Left ventricle myocardium inferior (tissue), 1 donor: Measurements from ENCODE around the gene CEP170B. TPM values are rescaled to one million over a fixed set of nuclear protein-coding genes. Genes with fewer than 3 reads are reported as not detected.

Experiments used
- DNase-seq: peaks from one replicate; pipeline ENCODE4 v3.0.0-alpha.2; 2020
- H3K27ac ChIP-seq: fragments of 200-600 bp; replicated peaks from 2 replicates; pipeline ENCODE4 v1.8.0; 2021
- H3K27me3 ChIP-seq: fragments of 200-600 bp; 2 replicates; pipeline ENCODE4 v1.8.0; 2021; ENCODE audit warnings: low read depth
- H3K36me3 ChIP-seq: fragments of 200-600 bp; 2 replicates; pipeline ENCODE4 v1.8.0; 2021
- H3K4me1 ChIP-seq: fragments of 200-600 bp; 2 replicates; pipeline ENCODE4 v1.8.0; 2021
- H3K4me3 ChIP-seq: fragments of 200-600 bp; 2 replicates; pipeline ENCODE4 v1.8.0; 2021; ENCODE audit warnings: mild to moderate bottlenecking, moderate library complexity
- H3K9me3 ChIP-seq: fragments of 200-600 bp; replicated peaks from 2 replicates; pipeline ENCODE4 v1.8.0; 2021
- intact Hi-C: fragments of 100-400 bp; cut with micrococcal nuclease; formaldehyde crosslinking; loops from one replicate; pipeline ENCODE4 v1.11.0; 2022
- total RNA-seq: library from RNA; stranded (reverse); fragmentation: NEBNext Ultra II Directional; extraction: Animal tissue kit (Norgen Biotek cat#: 25700); gene quantifications from one replicate; pipeline ENCODE4 v1.2.1, GENCODE V29; 2021
- TF ChIP-seq, protein P1 (sequence below): fragments of 200-600 bp; IDR thresholded peaks from 2 replicates; pipeline ENCODE4 v1.8.0; 2021; ENCODE audit warnings: antibody characterized with exemption, mild to moderate bottlenecking, borderline replicate concordance
- donor health status: DM: no; HTN: yes; CAD: no; lungs with severe emphysema.

The CEP170B gene
- total RNA-seq, 1 donor from 2014 or later = 11.7 TPM

DNA sequence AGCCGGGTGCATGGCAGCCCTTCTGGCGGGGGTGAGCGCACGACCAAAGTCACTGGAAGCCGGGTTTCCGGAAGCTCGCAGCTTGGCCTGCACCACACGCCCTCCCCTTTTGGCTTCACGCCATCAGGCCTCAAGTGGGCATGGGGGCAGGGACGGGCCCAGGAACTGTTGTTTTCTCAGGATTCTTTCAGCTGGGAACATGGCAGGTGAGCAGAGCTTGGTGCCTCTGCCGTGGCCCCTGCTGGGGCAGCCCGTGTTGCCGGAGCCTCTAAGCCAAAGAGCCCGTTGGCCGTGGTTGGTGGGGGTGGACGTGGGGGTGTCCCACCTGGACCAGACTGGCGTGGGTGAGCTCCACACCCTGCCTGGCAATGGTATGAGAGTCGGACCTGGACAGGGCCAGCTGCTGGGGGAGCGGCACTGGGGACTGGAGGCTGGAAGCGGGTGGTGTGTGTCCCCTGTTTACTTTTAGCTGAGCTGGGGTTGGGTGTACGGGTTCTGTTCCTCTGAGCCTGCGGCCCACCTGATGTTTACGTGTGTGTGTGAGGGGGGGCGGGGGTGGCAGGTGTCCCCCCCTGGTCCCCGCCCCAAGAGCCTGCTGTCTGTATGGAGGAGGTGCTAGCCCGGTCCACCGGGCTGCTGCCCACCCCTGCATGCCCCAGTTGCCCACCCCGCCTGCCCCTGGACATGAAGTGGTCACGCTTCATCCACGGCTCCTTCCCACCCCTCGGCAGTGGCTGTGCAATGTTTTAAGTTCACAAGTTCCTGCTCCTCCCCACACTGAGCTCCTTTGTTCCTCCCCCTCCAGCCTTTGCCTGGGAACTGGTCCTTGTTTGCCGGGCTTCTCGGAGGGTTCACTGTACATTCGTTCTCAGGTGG is 31.0 kb downstream of the CEP170B start:
- DNase-seq = peak; percentile 14
- TF ChIP-seq, protein P1, sequence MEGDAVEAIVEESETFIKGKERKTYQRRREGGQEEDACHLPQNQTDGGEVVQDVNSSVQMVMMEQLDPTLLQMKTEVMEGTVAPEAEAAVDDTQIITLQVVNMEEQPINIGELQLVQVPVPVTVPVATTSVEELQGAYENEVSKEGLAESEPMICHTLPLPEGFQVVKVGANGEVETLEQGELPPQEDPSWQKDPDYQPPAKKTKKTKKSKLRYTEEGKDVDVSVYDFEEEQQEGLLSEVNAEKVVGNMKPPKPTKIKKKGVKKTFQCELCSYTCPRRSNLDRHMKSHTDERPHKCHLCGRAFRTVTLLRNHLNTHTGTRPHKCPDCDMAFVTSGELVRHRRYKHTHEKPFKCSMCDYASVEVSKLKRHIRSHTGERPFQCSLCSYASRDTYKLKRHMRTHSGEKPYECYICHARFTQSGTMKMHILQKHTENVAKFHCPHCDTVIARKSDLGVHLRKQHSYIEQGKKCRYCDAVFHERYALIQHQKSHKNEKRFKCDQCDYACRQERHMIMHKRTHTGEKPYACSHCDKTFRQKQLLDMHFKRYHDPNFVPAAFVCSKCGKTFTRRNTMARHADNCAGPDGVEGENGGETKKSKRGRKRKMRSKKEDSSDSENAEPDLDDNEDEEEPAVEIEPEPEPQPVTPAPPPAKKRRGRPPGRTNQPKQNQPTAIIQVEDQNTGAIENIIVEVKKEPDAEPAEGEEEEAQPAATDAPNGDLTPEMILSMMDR = no peak
- H3K4me1 ChIP-seq = peaks cover 21% of the 10 kb centered on the region
- intact Hi-C loops = no loop called here
- H3K27ac ChIP-seq = no peak overlapping the region
- no peaks in the 10 kb centered on the region for H3K36me3 ChIP-seq
- H3K27me3 ChIP-seq = no peaks in the 10 kb centered on the region
- no peak overlapping the region for H3K4me3 ChIP-seq
- H3K9me3 ChIP-seq = no peaks in the 10 kb centered on the region

DNA sequence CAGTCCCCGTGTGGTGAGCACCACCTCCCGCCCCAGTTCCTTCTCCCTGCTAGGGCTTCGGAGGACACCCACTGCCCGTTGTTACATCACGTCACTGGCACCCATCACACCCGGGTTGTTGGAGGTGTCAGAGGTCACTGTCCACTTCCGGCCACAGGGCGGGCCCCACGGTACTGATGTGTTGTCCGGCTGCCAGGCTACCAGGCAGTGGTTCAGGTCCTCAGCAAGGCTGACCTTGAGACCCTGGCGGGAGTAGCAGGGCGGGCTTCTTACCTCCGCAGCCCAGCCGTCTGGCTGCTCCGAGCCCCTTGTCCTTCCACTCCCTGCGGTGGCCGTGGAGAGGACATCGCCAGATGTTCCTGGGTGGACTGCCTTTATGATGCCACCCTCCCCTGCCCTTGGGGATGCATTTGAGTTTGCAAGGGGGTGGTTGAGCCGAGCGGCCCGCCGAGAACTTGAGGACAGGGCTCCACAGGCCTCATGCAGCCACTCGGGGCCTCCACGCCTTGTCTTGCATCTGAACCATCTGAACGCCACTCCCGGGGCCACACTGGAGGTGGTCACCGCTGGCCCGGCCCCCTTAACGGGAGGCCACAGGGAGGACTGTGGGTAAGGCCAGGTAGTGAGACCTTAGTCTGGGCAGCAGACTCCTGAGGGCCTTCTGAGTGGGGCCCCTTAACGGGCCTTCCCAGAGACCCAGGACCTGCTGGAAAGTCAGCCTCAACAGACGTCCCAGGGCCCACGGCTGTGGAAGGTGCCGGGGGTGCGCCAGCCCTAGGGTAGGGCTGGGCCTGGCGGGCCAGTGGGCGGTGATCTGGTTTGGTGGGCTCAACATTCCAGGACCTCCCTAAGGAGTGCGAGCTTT is 32.5 kb downstream of the CEP170B start:
- peaks cover 21% of the 10 kb centered on the region for H3K4me1 ChIP-seq
- no peak overlapping the region for H3K27ac ChIP-seq
- H3K27me3 ChIP-seq = no peaks in the 10 kb centered on the region
- TF ChIP-seq, protein P1 = no peak
- H3K36me3 ChIP-seq = no peaks in the 10 kb centered on the region
- H3K9me3 ChIP-seq = no peaks in the 10 kb centered on the region
- no peak overlapping the region for H3K4me3 ChIP-seq
- intact Hi-C loops = no loop called here
- no peak for DNase-seq

DNA sequence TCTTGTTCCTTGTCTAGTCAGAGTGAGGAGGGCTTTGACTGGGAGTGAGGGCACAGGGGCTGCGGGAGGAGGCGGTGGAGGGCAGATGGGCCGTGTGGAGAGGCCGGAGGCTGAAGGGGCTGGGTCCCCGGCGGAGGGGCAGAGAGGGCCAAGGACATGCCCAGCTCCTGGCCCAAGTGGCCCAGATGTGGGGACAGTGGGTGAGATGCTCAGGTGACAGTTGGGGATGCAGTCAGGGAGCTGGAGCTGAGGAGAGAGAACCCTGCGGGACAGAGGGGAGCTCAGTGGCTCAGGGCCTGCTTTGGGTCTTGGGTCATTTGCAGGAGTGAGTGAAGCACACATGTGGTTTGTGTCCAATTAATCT is 33.1 kb downstream of the CEP170B start:
- no peak for DNase-seq
- Histone ChIP-seq H3K4me1 (peaks cover 21% of the 10 kb centered on the region), H3K27me3 (no peaks in the 10 kb centered on the region), H3K27ac (no peak overlapping the region), H3K36me3 (no peaks in the 10 kb centered on the region), H3K4me3 (no peak overlapping the region), H3K9me3 (no peaks in the 10 kb centered on the region)
- TF ChIP-seq, protein P1 = no peak
- intact Hi-C loops = no loop called here

DNA sequence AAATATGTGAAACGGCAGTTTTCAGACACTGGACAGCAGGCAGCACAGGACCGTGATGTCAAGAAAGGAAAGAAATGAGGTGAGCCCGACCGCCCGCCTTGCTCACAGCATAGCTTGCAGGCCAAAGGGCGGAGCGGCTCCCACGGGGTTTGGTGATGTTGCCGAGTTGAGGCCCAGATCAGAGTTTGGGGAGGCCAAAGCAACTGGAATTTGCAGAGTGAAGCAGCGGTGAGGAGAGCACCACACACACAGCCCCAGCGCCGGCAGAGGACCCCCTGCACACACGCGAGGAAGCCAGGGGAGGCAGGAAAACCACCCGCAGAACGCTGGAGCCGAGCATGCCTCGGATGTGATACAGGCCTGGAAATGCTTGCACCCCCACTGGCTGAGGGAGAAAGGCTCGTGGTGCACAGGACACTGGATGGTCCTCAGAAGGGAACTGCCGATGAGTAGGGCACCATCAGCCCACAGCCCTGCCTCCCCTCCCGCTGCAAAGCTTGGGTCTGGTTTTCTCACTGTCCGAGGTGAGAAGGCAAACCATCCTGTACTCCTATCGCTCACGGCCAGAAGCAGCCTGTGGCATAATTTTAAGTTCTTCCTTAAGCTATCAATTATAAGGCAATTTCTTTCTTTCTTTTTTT is 33.9 kb downstream of the CEP170B start:
- intact Hi-C loops = no loop called here
- Histone ChIP-seq H3K4me1 (peaks cover 21% of the 10 kb centered on the region), H3K27ac (no peak overlapping the region), H3K9me3 (no peaks in the 10 kb centered on the region), H3K4me3 (no peak overlapping the region), H3K36me3 (no peaks in the 10 kb centered on the region), H3K27me3 (peaks cover 5% of the 10 kb centered on the region)
- TF ChIP-seq, protein P1 = no peak
- DNase-seq = no peak

DNA sequence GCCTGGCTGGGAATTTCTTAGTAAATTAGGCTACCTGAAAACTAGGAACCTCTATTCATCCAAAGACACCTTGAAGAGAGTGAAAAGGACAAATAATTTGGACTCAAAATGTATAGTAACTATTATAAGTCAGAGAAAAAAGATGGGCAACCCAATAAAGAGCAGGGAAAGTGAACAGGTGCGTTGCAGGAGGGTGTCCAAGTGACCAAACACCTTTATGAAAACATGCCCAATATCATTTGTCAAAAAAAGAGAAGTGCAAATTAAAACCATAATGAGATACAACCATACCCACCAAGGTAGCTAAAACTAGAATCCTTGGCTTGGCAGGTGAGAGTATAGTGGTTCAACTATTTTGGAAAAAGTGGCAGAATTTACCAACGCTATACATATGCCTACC is 34.7 kb downstream of the CEP170B start:
- DNase-seq = no peak
- no peaks in the 10 kb centered on the region for H3K9me3 ChIP-seq
- H3K27me3 ChIP-seq = peaks cover 13% of the 10 kb centered on the region
- no peak overlapping the region for H3K27ac ChIP-seq
- peaks cover 14% of the 10 kb centered on the region for H3K4me1 ChIP-seq
- H3K36me3 ChIP-seq = no peaks in the 10 kb centered on the region
- TF ChIP-seq, protein P1 = no peak
- intact Hi-C loops = no loop called here
- no peak overlapping the region for H3K4me3 ChIP-seq
